Measurements from ENCODE around the gene NLRP12.

The NLRP12 gene

DNA sequence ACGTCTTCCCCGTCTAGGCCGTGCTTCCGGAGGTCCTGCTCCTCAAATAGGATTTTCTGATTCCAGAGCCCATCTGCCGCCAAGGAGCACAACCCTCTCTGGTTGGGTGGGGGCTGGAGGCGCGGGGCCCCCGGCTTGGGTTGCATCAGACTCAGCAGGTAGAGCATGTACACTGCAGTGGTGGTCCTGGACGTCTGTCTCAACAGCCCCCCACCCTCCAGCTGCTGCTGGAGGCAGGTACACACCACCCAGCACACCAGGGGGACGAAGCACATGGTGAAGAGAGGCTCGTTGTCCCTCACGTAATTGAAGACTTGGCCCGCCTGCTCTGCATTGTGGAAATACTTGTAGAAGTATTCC lies 13.9 kb downstream of the NLRP12 start:
- Histone ChIP-seq H3K27me3 (ENCODE audit: insufficient read depth, poor library complexity, severe bottlenecking) (no peaks in the 10 kb centered on the region), H3K4me3 (replicated peaks; ENCODE audit: insufficient read depth, low read length) (no peak overlapping the region), H3K27ac (replicated peaks) (no peak overlapping the region)
- TF ChIP-seq SPI1 (IDR thresholded peaks at IDR 0.05; ENCODE audit: borderline replicate concordance, low read depth) = no peak
- TF ChIP-seq, protein P1, sequence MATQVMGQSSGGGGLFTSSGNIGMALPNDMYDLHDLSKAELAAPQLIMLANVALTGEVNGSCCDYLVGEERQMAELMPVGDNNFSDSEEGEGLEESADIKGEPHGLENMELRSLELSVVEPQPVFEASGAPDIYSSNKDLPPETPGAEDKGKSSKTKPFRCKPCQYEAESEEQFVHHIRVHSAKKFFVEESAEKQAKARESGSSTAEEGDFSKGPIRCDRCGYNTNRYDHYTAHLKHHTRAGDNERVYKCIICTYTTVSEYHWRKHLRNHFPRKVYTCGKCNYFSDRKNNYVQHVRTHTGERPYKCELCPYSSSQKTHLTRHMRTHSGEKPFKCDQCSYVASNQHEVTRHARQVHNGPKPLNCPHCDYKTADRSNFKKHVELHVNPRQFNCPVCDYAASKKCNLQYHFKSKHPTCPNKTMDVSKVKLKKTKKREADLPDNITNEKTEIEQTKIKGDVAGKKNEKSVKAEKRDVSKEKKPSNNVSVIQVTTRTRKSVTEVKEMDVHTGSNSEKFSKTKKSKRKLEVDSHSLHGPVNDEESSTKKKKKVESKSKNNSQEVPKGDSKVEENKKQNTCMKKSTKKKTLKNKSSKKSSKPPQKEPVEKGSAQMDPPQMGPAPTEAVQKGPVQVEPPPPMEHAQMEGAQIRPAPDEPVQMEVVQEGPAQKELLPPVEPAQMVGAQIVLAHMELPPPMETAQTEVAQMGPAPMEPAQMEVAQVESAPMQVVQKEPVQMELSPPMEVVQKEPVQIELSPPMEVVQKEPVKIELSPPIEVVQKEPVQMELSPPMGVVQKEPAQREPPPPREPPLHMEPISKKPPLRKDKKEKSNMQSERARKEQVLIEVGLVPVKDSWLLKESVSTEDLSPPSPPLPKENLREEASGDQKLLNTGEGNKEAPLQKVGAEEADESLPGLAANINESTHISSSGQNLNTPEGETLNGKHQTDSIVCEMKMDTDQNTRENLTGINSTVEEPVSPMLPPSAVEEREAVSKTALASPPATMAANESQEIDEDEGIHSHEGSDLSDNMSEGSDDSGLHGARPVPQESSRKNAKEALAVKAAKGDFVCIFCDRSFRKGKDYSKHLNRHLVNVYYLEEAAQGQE (IDR thresholded peaks at IDR 0.05; ENCODE audit: insufficient replicate concordance, low read depth) = no peak
- TF ChIP-seq GABPA (IDR thresholded peaks at IDR 0.05; ENCODE audit: low read depth) = no peak
- no peak for TF ChIP-seq POLR2AphosphoS5 (IDR thresholded peaks at IDR 0.05; ENCODE audit: low read depth)
- TF ChIP-seq, protein P2, sequence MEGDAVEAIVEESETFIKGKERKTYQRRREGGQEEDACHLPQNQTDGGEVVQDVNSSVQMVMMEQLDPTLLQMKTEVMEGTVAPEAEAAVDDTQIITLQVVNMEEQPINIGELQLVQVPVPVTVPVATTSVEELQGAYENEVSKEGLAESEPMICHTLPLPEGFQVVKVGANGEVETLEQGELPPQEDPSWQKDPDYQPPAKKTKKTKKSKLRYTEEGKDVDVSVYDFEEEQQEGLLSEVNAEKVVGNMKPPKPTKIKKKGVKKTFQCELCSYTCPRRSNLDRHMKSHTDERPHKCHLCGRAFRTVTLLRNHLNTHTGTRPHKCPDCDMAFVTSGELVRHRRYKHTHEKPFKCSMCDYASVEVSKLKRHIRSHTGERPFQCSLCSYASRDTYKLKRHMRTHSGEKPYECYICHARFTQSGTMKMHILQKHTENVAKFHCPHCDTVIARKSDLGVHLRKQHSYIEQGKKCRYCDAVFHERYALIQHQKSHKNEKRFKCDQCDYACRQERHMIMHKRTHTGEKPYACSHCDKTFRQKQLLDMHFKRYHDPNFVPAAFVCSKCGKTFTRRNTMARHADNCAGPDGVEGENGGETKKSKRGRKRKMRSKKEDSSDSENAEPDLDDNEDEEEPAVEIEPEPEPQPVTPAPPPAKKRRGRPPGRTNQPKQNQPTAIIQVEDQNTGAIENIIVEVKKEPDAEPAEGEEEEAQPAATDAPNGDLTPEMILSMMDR (IDR thresholded peaks at IDR 0.05; ENCODE audit: insufficient read depth, low read length) = no peak
- no peak for DNase-seq (ENCODE audit: low read depth in 1 of 2, low spot score in 1 of 2)

DNA sequence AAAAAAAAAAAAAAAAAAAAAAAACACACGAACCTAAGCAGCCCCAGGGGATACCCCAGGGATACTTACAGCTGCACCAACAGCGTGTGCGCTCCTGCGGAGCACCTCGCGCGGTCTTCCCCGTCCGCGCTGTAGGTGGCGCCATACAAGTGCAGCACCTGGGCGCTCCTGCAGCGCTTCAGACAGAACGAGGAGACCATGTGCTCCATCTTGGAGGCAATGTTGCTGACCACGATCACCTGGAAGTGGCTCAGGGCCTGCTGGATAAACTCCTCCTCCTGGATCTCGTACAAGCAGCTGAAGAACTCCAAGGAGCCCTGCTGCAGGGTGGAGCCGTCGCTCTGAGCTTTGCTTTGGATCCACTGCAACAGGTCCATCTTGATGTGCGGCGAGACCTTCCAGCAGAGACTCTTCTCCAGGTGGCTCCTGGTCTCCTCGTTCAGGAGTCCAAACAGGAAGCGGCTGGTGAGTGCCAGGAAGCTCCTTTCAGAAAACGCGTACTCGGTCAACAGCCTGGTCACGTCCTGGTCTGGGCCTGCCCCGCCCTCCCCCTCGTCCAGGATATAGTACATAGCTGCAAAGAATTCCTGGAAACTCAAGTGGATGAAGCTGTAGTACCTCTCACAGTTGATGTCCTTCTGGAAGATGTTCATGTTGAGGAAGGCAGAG lies 14.5 kb downstream of the NLRP12 start:
- TF ChIP-seq, protein P1 (IDR thresholded peaks at IDR 0.05; ENCODE audit: insufficient replicate concordance, low read depth) = no peak
- TF ChIP-seq POLR2AphosphoS5 (IDR thresholded peaks at IDR 0.05; ENCODE audit: low read depth) = no peak
- no peak for TF ChIP-seq SPI1 (IDR thresholded peaks at IDR 0.05; ENCODE audit: borderline replicate concordance, low read depth)
- TF ChIP-seq, protein P2 (IDR thresholded peaks at IDR 0.05; ENCODE audit: insufficient read depth, low read length) = no peak
- no peak for TF ChIP-seq GABPA (IDR thresholded peaks at IDR 0.05; ENCODE audit: low read depth)
- DNase-seq (ENCODE audit: low read depth in 1 of 2, low spot score in 1 of 2) = no peak
- no peak overlapping the region for H3K27ac ChIP-seq (replicated peaks)
- no peak overlapping the region for H3K4me3 ChIP-seq (replicated peaks; ENCODE audit: insufficient read depth, low read length)
- H3K27me3 ChIP-seq (ENCODE audit: insufficient read depth, poor library complexity, severe bottlenecking) = no peaks in the 10 kb centered on the region

DNA sequence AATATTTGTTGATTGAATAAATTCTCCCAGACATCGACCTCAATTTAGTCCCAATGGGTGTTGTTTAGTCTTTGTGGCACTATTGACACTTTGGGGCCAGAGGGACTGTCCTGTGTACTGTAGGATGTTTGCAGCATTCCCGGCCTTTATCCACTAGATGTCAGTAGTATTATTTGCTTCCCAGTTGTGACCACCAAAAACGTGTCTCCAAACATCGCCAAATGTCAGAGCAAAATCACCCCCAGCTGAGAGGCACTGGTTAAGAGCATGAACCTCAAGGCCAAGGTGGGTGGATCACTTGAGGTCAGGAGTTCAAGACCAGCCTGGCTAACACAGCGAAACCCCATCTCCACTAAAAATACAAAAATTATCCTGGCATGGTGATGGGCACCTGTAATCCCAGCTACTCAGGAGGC lies 15.4 kb downstream of the NLRP12 start:
- Histone ChIP-seq H3K27me3 (ENCODE audit: insufficient read depth, poor library complexity, severe bottlenecking) (no peaks in the 10 kb centered on the region), H3K4me3 (replicated peaks; ENCODE audit: insufficient read depth, low read length) (no peak overlapping the region), H3K27ac (replicated peaks) (no peak overlapping the region)
- DNase-seq (ENCODE audit: low read depth in 1 of 2, low spot score in 1 of 2) = peak in 1 of 2 experiments; percentile 42
- TF ChIP-seq, protein P2 (IDR thresholded peaks at IDR 0.05; ENCODE audit: insufficient read depth, low read length) = peak; percentile 56
- TF ChIP-seq GABPA (IDR thresholded peaks at IDR 0.05; ENCODE audit: low read depth) = no peak

DNA sequence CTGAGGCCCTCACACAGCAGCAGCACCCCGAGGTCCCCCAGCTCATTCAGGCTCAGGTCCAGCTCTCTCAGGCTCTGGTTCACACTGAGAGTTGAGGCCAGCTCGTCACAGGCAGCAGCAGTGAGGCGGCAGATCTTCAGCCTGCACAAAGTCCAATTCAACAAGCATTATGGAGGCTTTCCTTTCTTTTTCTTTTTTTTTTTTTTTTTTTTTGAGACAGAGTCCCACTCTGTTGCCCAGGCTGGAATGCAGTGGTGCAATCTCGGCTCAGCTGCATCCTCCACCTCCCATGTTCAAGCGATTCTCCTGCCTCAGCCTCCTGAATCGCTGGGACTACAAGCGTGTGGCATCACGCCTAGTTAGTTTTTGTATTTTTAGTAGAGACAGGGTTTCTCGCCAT lies 22.9 kb downstream of the NLRP12 start:
- Histone ChIP-seq H3K27me3 (ENCODE audit: insufficient read depth, poor library complexity, severe bottlenecking) (no peaks in the 10 kb centered on the region), H3K4me3 (replicated peaks; ENCODE audit: insufficient read depth, low read length) (no peak overlapping the region), H3K27ac (replicated peaks) (no peak overlapping the region)
- no peak for DNase-seq (ENCODE audit: low read depth in 1 of 2, low spot score in 1 of 2)
- TF ChIP-seq, protein P1 (IDR thresholded peaks at IDR 0.05; ENCODE audit: insufficient replicate concordance, low read depth) = no peak
- TF ChIP-seq POLR2AphosphoS5 (IDR thresholded peaks at IDR 0.05; ENCODE audit: low read depth) (no peak), GABPA (IDR thresholded peaks at IDR 0.05; ENCODE audit: low read depth) (no peak), SPI1 (IDR thresholded peaks at IDR 0.05; ENCODE audit: borderline replicate concordance, low read depth) (no peak)
- TF ChIP-seq, protein P2 (IDR thresholded peaks at IDR 0.05; ENCODE audit: insufficient read depth, low read length) = no peak

All from HL-60 (cell line).